GM11168 (cell line): ENCODE data around the gene SMARCD2.

ENCODE experiments used
- in situ Hi-C: fragments of 300-500 bp; cut with MboI; formaldehyde crosslinking; loops from one replicate; pipeline ENCODE4 v1.12.0; 2022; ENCODE audit warnings: low sequenced_read_pairs; ENCODE audit not compliant: unreplicated experiment

SMARCD2 gene

DNA sequence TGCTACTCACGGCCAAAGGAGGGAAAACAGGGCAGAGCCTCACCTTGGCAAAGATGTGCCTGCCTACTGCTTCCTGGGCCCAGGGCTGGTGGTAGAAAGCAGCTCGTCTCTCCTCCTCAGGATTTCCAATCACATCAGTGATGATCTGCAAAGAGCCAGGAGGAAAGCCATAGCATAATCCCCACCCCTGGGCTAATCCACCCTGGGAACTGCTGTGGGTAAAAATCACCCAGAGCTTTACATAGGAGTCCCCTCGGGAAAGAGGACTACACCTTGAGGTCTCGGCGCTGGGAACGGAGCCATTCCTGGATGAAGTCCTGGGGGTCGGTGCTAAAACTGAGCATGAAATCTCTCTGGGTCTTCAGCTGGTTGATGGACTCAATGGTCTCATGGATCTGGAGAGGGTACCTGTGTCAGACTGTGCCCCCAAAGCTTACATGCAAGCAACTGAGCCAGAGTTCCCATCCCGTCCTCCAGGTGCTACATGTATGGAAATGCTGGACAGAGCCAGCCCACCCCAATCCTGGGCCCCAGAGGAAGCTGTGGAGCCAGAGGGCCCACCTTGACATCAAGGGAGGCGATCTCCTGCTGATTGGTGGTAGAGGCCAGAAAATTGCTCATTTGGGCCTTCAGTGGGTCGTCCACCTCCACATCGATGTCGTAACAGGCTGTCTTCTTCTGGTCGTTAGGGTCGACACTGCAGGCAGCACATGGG lies 9.3 kb downstream of the SMARCD2 start:
- in situ Hi-C loops, result no loop called here

DNA sequence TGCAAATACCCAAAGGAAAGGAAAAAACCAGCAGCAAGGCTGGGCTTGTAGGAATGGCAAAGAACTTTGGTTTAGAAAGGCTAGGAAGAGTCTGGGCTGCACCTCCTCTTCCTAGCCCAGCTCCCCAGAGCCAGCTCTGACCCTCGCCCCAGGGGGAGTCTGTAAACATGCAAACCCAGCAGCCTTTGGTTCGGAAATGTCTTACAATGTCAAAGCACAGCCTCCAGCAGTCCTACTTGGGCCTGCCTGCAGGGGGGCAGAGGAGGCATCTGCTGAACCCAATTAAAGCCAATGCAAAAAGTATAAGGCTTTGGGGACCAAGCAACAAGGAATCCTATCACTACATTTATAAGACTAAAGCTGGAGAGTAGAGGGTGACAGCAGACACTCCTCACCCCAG lies 10.0 kb downstream of the SMARCD2 start:
- in situ Hi-C loops, result no loop called here

- in situ Hi-C loops, result no loop called here
Observed at GRCh38 chr17:63832014-63832413, 10.5 kb downstream of the SMARCD2 start.

DNA sequence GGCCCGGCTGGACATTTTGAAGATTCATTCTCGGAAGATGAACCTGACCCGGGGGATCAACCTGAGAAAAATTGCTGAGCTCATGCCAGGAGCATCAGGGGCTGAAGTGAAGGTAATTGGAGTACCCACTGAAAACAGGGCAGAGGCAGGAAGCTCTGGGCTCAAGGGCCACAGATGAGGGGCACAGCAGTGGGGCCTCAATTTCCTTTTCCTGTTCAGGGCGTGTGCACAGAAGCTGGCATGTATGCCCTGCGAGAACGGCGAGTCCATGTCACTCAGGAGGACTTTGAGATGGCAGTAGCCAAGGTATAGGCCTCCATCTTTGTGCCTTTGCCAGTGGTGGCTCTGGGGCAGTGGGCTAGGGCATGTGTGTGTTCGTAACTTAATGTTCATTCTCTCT lies 11.0 kb downstream of the SMARCD2 start:
- in situ Hi-C loops, result no loop called here

- in situ Hi-C loops, result no loop called here
Observed at GRCh38 chr17:63830904-63831491, 11.5 kb downstream of the SMARCD2 start.

- in situ Hi-C loops, result no loop called here
Observed at GRCh38 chr17:63830278-63830677, 12.2 kb downstream of the SMARCD2 start.

GRCh38 chr17:63828936-63829335 lies 13.5 kb downstream of the SMARCD2 start:
- in situ Hi-C loops, result no loop called here

- in situ Hi-C loops, result no loop called here
Observed at GRCh38 chr17:63827801-63828221, 14.7 kb downstream of the SMARCD2 start.

DNA sequence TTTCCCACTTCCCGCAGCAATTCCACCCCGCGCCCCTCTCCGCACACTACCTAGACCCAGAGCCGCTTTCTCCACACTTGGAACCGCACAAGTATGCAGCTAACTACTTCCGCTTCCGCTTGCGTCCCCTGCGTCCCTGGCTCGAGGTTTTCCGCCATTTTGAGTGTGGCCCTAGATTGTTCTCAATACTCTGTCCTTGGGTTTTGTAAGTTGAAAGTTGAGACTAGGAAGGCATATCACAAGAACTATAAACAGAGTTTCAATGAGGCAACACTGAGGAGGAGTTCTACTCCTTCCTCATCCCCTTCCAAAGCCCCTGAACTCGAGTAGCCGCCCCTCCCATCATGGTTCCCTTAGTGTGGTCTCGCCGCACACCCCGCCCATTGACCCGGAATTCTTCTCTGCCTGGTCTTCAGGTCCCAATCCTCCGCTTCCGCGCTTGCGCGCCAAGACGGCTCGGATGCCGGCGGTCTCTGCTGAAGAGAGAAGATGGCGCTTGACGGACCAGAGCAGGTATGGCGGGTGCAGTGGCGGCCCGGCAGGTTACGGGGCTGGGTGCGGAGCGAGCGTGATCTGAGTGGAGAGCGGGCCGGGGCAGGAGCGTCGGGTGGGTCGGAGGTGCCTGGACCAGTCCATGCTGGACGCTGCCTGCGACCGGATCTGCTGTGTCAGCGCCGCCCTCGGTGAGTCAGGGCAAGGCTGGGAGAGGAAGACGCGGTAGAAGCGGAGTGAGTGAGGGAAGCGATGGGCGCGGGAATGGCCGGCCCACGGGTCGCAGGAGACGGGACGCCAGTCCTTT lies 15.3 kb downstream of the SMARCD2 start, which contains the start of the genes FTSJ3 and PSMC5:
FTSJ3 (minus strand) TSS at position 662 of the 799 bp plus-strand sequence. CDS start 761 bp downstream, outside the sequence.
PSMC5 (plus strand) TSS at position 430 of the 799 bp plus-strand sequence; CDS start at position 490, 60 bp downstream.
- in situ Hi-C loops, result no loop called here

- in situ Hi-C loops, result no loop called here
Observed at GRCh38 chr17:63826468-63827001, 15.9 kb downstream of the SMARCD2 start.

DNA sequence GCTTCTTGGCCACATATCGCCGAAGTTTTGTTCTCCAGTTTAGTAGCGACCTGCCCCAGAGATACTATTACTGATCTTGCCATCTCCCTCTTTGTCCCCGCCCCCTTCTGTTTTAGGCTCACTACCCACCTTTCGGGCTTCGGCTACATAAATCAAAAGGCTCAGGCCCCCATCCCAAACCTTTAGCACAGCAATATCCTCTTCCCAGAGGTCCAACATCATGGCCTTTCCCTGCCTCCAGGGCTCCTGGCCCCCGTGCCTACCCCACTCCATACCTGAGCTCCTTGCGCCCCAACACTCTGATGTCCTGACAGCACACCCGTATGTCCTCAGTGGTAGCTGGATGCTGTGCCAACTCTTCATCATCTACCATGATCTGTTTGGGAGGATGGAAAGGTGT lies 18.1 kb downstream of the SMARCD2 start:
- in situ Hi-C loops, result no loop called here

- in situ Hi-C loops, result no loop called here
Observed at GRCh38 chr17:63823659-63824331, 18.7 kb downstream of the SMARCD2 start.

GRCh38 chr17:63822537-63822936 lies 19.9 kb downstream of the SMARCD2 start:
- in situ Hi-C loops, result no loop called here

DNA sequence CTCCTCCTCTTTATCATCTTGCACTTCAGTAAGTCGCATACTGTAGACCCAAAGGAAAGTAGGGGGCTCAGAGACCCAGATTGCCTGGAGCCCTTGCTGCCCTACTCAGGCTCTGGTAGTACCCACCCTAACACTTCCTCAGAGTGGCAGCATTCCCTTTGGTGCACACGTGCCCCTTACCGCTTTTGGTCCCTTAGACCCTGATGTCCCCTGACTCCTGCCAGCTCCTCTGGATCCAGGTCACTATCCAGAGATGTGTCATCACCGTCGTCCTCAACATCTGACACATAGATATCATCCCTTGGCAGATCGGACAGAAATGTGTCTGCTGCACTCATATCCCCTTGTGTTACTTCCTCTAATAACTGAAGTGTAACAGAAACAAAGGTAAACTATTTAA lies 20.7 kb downstream of the SMARCD2 start:
- in situ Hi-C loops, result no loop called here

DNA sequence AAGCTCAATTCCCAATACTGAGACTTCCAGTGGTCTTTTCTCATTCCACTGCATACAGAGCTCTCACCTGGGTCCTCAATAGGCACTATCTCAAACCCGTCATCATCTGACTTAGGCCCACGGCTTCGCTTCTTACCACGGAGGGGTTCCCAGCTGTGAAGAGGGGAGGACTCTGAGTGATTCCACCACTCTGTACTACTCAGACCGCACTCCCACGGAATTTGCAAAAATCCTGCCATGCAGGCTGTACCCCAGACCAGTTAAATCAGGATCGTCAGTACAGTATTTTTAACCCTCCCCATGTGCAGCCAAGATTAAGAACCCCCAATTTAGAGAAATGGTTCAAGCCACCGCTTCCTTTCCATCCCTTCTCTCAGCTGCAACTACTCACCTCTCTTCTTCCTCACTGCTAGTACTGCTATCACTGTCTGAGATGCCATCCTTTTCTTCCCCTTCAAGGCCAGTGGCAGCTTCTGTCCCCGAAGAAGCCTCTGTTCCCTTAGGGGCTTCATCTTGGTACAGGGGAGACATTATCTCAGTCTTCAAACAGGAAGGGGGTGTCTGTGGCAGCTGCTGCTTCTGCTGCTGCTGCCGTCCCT lies 21.4 kb downstream of the SMARCD2 start:
- in situ Hi-C loops, result no loop called here

GRCh38 chr17:63819585-63820537 lies 22.6 kb downstream of the SMARCD2 start:
- in situ Hi-C loops, result no loop called here

- in situ Hi-C loops, result no loop called here
Observed at GRCh38 chr17:63819131-63819530, 23.4 kb downstream of the SMARCD2 start.

DNA sequence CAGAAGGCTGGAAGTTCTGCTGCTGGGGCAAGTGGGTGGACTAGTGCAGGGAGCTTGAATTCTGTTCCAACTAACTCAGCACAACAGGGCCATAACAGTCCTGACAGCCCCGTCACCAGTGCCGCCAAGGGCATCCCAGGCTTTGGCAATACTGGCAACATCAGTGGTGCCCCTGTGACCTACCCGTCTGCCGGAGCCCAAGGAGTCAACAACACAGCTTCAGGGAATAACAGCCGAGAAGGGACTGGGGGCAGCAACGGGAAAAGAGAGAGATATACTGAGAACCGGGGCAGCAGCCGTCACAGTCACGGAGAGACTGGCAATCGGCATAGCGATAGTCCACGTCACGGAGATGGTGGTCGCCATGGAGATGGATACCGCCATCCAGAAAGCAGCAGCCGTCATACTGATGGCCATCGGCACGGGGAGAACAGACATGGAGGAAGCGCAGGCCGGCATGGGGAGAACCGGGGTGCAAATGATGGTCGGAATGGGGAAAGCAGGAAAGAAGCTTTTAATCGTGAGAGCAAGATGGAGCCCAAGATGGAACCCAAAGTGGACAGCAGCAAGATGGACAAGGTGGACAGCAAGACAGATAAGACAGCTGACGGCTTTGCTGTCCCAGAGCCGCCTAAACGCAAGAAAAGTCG lies 24.6 kb downstream of the SMARCD2 start:
- in situ Hi-C loops, result no loop called here
